ENCODE results near the gene AURKAIP1. TPM values are rescaled to one million over a fixed set of nuclear protein-coding genes. Genes with fewer than 3 reads are reported as not detected.

The AURKAIP1 gene
- total and polyA plus RNA-seq, 12 donors: 44.2 to 317 (median 161) TPM

GRCh38 chr1:1351511-1352427, 23.2 kb downstream of the AURKAIP1 start:
- DNase-seq: no peak
- H3K4me1 ChIP-seq (replicated peaks in 1 of 2): peaks cover 19 to 20% of the 10 kb centered on the region in 2 donors
- 64 to 71% (median 66%) methylated on average over 12 to 29 of the region's 29 CpGs for WGBS, 4 donors
- intact Hi-C loops (cut with DNase I): no loop called here
- no peaks in the 10 kb centered on the region for H3K9me3 ChIP-seq (replicated peaks in 1 of 3)
- peaks cover 20% of the 10 kb centered on the region for H3K27me3 ChIP-seq
- peak overlapping the region in 2 of 5 donors; percentile 35 to 45 for H3K27ac ChIP-seq
- no peak for TF ChIP-seq POLR2A (IDR thresholded peaks at IDR 0.05)
- no peak for TF ChIP-seq CTCF (IDR thresholded peaks at IDR 0.05)
- no peak overlapping the region for H3K4me3 ChIP-seq
- no peaks in the 10 kb centered on the region for H3K36me3 ChIP-seq (replicated peaks in 1 of 2)

GRCh38 chr1:1349256-1350012, 25.6 kb downstream of the AURKAIP1 start, which contains the start of gene DVL1:
TSS of gene DVL1 (minus strand) at chr1:1349418. CDS start at chr1:1349065, 353 bp downstream.
- WGBS, 4 donors: 0 to 1% (median 1%) methylated on average over 42 to 115 of the region's 122 CpGs; no CpG with 5 or more reads in 1 of the 4 donors
- peak; percentile 5 to 61 (median 38) for TF ChIP-seq CTCF (IDR thresholded peaks at IDR 0.05)
- TF ChIP-seq POLR2A (IDR thresholded peaks at IDR 0.05): peak; percentile 38 to 51
- H3K4me1 ChIP-seq (replicated peaks in 1 of 2): peaks cover 39 to 42% of the 10 kb centered on the region in 2 donors
- H3K9me3 ChIP-seq (replicated peaks in 1 of 3): no peaks in the 10 kb centered on the region
- H3K36me3 ChIP-seq (replicated peaks in 1 of 2): no peaks in the 10 kb centered on the region
- H3K27ac ChIP-seq: peak within 1 kb of the TSS; percentile 60 to 95 (median 75)
- intact Hi-C loops (cut with DNase I): no loop called here
- H3K4me3 ChIP-seq: peak within 1 kb of the TSS; percentile 35 to 98 (median 52)
- H3K27me3 ChIP-seq: peaks cover 15% of the 10 kb centered on the region
- peak in 4 of 7 donors; percentile 59 to 72 (median 64) for DNase-seq

- no peaks in the 10 kb centered on the region for H3K9me3 ChIP-seq (replicated peaks in 1 of 3)
- peak overlapping the region; percentile 60 to 95 (median 75) for H3K27ac ChIP-seq
- peaks cover 42 to 43% of the 10 kb centered on the region in 2 donors for H3K4me1 ChIP-seq (replicated peaks in 1 of 2)
- WGBS, 4 donors: 0 to 1% methylated on average over 91 to 109 of the region's 109 CpGs; no CpG with 5 or more reads in 2 of the 4 donors
- no peaks in the 10 kb centered on the region for H3K36me3 ChIP-seq (replicated peaks in 1 of 2)
- peak in 4 of 7 donors; percentile 68 to 82 (median 72) for DNase-seq
- no peak for TF ChIP-seq POLR2A (IDR thresholded peaks at IDR 0.05)
- H3K27me3 ChIP-seq: peaks cover 7% of the 10 kb centered on the region
- peak overlapping the region; percentile 35 to 98 (median 48) for H3K4me3 ChIP-seq
- intact Hi-C loops (cut with DNase I): no loop called here
Measured at GRCh38 chr1:1348420-1349255, 26.4 kb downstream of the AURKAIP1 start.

- intact Hi-C loops (cut with DNase I): no loop called here
- H3K4me1 ChIP-seq (replicated peaks in 1 of 2): peaks cover 42 to 43% of the 10 kb centered on the region in 2 donors
- peak overlapping the region; percentile 60 to 95 (median 75) for H3K27ac ChIP-seq
- no peaks in the 10 kb centered on the region for H3K9me3 ChIP-seq (replicated peaks in 1 of 3)
- TF ChIP-seq POLR2A (IDR thresholded peaks at IDR 0.05) (peak in 1 of 2 donors; percentile 76), CTCF (IDR thresholded peaks at IDR 0.05) (no peak)
- DNase-seq: peak in 6 of 7 donors; percentile 69 to 80 (median 76)
- WGBS, 4 donors: 23 to 32% (median 28%) methylated on average over 10 to 26 of the region's 26 CpGs
- H3K36me3 ChIP-seq (replicated peaks in 1 of 2): no peaks in the 10 kb centered on the region
- peak overlapping the region in 3 of 4 donors; percentile 47 to 98 (median 50) for H3K4me3 ChIP-seq
- no peaks in the 10 kb centered on the region for H3K27me3 ChIP-seq
Measured at GRCh38 chr1:1347663-1348419, 27.2 kb downstream of the AURKAIP1 start.
